ENCODE results near the gene SURF4. TPM values are rescaled to one million over a fixed set of nuclear protein-coding genes. Genes with fewer than 3 reads are reported as not detected.

SURF4 gene
- total and polyA plus RNA-seq, 2 of the 13 experiments (the other 11 are each of a cell fraction or from before 2014, with no cell fraction given): 220 to 265 TPM

DNA sequence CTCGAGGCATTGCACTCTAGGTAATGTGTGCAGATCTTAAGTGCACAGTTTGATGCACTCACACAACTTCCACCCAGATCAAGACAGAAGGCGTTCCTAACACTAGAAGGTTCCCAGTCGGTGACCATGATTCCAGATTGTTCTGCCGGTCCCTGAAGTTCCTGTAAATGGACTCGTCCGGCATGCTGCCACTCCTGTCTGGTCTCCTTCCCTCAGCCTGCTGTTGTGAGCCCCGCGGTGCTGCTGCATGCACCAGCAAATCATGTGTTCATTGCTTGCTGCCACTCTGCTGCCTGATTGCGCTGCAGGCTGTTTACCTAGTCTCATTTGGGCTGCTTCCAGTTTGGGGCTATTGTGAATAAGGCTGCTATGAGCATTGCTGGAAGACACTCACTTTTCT, 11.8 kb upstream of the SURF4 start:
- ChIA-PET CTCF (ENCODE audit: low intra/inter-chr PET ratio, low total read pairs) (no interaction called here), POLR2A (interaction anchor here (2.2 kb wide), 1 partner anchor 11 kb away, joined by 9 read pairs; the partner anchor contains the start of gene STKLD1)
- Histone ChIP-seq H3K4me3 (replicated peaks in 1 of 3; ENCODE audit: insufficient read depth in 1 of 3, low read depth in 2 of 3, low read length in 3 of 3) (peak overlapping the region in 1 of 3 experiments; percentile 27; a peak in 2 of 6 replicates), H3K27me3 (ENCODE audit: control insufficient read depth in 1 of 2, insufficient read depth in 2 of 2, low read length in 2 of 2) (no peaks in the 10 kb centered on the region), H3K36me3 (replicated peaks in 1 of 2; ENCODE audit: control insufficient read depth in 1 of 2, insufficient read depth in 2 of 2, low read length in 2 of 2) (no peaks in the 10 kb centered on the region), H2AFZ (ENCODE audit: low read length) (no peak overlapping the region), H3K4me2 (ENCODE audit: low read depth, low read length) (peak overlapping the region; percentile 62), H3K27ac (ENCODE audit: extremely low read length, insufficient read depth, low read length) (no peak overlapping the region), H3K79me2 (ENCODE audit: insufficient read depth, low read length) (no peaks in the 10 kb centered on the region), H3K4me1 (ENCODE audit: insufficient read depth, low read length) (peaks cover 81% of the 10 kb centered on the region), H3K9me3 (ENCODE audit: low read length) (peaks cover 8% of the 10 kb centered on the region; the same call in 1 of the 2 replicates), H4K20me1 (ENCODE audit: insufficient read depth, low read length) (no peaks in the 10 kb centered on the region), H3K9ac (ENCODE audit: insufficient read depth, low read depth, low read length) (no peak overlapping the region)
- 3% methylated on average over 6 of the region's 9 CpGs for WGBS (ENCODE audit: low lambda C conversion rate)
- no TSS peak for BruUV-seq (replicated peaks)
- intact Hi-C loops (cut with micrococcal nuclease; ENCODE audit: unreplicated experiment) (no loop called here), in situ Hi-C loops (cut with HindIII; ENCODE audit: extremely low pct_ligation_motif_present, low pct_unique_long_range_greater_than_20kb) (no loop called here)
- peak; percentile 67 for FAIRE-seq
- ATAC-seq: peak; percentile 23
- DNase-seq (ENCODE audit: low spot score): peak; percentile 17
- TF ChIP-seq SAP130 (CRISPR knock-in tag; IDR thresholded peaks at IDR 0.05; ENCODE audit: low read depth) (peak; percentile 31; the same call in 1 of the 2 replicates), CHCHD3 (CRISPR knock-in tag; IDR thresholded peaks at IDR 0.05) (no peak), ZNF850 (CRISPR knock-in tag; conservative IDR thresholded peaks at IDR 0.05) (no peak), ZEB1 (IDR thresholded peaks at IDR 0.05; ENCODE audit: insufficient replicate concordance, low read depth) (no peak), TBX3 (IDR thresholded peaks at IDR 0.05; ENCODE audit: borderline replicate concordance) (no peak)
- TF ChIP-seq, protein P1, sequence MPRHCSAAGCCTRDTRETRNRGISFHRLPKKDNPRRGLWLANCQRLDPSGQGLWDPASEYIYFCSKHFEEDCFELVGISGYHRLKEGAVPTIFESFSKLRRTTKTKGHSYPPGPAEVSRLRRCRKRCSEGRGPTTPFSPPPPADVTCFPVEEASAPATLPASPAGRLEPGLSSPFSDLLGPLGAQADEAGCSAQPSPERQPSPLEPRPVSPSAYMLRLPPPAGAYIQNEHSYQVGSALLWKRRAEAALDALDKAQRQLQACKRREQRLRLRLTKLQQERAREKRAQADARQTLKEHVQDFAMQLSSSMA (CRISPR knock-in tag; IDR thresholded peaks at IDR 0.05): peak; percentile 42; the same call in 1 of the 2 replicates
- TF ChIP-seq, protein P2, sequence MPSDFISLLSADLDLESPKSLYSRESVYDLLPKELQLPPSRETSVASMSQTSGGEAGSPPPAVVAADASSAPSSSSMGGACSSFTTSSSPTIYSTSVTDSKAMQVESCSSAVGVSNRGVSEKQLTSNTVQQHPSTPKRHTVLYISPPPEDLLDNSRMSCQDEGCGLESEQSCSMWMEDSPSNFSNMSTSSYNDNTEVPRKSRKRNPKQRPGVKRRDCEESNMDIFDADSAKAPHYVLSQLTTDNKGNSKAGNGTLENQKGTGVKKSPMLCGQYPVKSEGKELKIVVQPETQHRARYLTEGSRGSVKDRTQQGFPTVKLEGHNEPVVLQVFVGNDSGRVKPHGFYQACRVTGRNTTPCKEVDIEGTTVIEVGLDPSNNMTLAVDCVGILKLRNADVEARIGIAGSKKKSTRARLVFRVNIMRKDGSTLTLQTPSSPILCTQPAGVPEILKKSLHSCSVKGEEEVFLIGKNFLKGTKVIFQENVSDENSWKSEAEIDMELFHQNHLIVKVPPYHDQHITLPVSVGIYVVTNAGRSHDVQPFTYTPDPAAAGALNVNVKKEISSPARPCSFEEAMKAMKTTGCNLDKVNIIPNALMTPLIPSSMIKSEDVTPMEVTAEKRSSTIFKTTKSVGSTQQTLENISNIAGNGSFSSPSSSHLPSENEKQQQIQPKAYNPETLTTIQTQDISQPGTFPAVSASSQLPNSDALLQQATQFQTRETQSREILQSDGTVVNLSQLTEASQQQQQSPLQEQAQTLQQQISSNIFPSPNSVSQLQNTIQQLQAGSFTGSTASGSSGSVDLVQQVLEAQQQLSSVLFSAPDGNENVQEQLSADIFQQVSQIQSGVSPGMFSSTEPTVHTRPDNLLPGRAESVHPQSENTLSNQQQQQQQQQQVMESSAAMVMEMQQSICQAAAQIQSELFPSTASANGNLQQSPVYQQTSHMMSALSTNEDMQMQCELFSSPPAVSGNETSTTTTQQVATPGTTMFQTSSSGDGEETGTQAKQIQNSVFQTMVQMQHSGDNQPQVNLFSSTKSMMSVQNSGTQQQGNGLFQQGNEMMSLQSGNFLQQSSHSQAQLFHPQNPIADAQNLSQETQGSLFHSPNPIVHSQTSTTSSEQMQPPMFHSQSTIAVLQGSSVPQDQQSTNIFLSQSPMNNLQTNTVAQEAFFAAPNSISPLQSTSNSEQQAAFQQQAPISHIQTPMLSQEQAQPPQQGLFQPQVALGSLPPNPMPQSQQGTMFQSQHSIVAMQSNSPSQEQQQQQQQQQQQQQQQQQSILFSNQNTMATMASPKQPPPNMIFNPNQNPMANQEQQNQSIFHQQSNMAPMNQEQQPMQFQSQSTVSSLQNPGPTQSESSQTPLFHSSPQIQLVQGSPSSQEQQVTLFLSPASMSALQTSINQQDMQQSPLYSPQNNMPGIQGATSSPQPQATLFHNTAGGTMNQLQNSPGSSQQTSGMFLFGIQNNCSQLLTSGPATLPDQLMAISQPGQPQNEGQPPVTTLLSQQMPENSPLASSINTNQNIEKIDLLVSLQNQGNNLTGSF (CRISPR knock-in tag; IDR thresholded peaks at IDR 0.05): 0 out of 2 replicates have a peak, but pooled peaks have one; percentile 39
- TF ChIP-seq, protein P3, sequence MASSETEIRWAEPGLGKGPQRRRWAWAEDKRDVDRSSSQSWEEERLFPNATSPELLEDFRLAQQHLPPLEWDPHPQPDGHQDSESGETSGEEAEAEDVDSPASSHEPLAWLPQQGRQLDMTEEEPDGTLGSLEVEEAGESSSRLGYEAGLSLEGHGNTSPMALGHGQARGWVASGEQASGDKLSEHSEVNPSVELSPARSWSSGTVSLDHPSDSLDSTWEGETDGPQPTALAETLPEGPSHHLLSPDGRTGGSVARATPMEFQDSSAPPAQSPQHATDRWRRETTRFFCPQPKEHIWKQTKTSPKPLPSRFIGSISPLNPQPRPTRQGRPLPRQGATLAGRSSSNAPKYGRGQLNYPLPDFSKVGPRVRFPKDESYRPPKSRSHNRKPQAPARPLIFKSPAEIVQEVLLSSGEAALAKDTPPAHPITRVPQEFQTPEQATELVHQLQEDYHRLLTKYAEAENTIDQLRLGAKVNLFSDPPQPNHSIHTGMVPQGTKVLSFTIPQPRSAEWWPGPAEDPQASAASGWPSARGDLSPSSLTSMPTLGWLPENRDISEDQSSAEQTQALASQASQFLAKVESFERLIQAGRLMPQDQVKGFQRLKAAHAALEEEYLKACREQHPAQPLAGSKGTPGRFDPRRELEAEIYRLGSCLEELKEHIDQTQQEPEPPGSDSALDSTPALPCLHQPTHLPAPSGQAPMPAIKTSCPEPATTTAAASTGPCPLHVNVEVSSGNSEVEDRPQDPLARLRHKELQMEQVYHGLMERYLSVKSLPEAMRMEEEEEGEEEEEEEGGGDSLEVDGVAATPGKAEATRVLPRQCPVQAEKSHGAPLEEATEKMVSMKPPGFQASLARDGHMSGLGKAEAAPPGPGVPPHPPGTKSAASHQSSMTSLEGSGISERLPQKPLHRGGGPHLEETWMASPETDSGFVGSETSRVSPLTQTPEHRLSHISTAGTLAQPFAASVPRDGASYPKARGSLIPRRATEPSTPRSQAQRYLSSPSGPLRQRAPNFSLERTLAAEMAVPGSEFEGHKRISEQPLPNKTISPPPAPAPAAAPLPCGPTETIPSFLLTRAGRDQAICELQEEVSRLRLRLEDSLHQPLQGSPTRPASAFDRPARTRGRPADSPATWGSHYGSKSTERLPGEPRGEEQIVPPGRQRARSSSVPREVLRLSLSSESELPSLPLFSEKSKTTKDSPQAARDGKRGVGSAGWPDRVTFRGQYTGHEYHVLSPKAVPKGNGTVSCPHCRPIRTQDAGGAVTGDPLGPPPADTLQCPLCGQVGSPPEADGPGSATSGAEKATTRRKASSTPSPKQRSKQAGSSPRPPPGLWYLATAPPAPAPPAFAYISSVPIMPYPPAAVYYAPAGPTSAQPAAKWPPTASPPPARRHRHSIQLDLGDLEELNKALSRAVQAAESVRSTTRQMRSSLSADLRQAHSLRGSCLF (CRISPR knock-in tag; IDR thresholded peaks at IDR 0.05; ENCODE audit: borderline replicate concordance): no peak
- TF ChIP-seq, protein P4, sequence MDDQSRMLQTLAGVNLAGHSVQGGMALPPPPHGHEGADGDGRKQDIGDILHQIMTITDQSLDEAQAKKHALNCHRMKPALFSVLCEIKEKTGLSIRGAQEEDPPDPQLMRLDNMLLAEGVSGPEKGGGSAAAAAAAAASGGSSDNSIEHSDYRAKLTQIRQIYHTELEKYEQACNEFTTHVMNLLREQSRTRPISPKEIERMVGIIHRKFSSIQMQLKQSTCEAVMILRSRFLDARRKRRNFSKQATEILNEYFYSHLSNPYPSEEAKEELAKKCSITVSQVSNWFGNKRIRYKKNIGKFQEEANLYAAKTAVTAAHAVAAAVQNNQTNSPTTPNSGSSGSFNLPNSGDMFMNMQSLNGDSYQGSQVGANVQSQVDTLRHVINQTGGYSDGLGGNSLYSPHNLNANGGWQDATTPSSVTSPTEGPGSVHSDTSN (CRISPR knock-in tag; IDR thresholded peaks at IDR 0.05; ENCODE audit: borderline replicate concordance): no peak
